Measurements from ENCODE around the gene SFXN1.

The SFXN1 gene

DNA sequence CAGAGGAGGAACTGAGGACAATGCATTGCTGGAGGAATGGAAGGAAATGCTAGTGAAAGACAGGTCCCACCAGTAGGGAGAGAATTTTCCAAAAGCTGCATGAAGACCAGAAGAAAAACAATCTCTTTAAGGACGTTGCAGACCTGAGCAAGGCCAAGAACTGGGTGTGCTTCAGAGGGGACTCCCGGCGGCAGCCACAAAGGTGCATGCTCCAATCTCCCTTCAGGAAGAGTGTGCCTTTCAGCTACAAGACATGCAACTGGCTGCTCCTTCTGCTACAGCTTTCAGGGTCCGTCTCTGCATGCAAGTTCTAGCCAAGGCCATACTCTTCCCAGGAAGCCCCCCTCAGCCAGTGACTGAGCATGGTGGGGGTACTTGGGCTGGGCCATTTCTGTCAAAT is 62.9 kb downstream of the SFXN1 start:
- no peak for DNase-seq (ENCODE audit: low read depth in 2 of 2)

GRCh38 chr5:175542232-175542965 is 64.0 kb downstream of the SFXN1 start:
- no peak for DNase-seq (ENCODE audit: low read depth in 2 of 2)

- DNase-seq (ENCODE audit: low read depth in 2 of 2), result no peak
Observed at GRCh38 chr5:175542966-175543235, 64.5 kb downstream of the SFXN1 start.

GRCh38 chr5:175544108-175544511 is 65.8 kb downstream of the SFXN1 start:
- no peak for DNase-seq (ENCODE audit: low read depth in 2 of 2)

- no peak for DNase-seq (ENCODE audit: low read depth in 2 of 2)
Observed at GRCh38 chr5:175544586-175544985, 66.2 kb downstream of the SFXN1 start.

DNA sequence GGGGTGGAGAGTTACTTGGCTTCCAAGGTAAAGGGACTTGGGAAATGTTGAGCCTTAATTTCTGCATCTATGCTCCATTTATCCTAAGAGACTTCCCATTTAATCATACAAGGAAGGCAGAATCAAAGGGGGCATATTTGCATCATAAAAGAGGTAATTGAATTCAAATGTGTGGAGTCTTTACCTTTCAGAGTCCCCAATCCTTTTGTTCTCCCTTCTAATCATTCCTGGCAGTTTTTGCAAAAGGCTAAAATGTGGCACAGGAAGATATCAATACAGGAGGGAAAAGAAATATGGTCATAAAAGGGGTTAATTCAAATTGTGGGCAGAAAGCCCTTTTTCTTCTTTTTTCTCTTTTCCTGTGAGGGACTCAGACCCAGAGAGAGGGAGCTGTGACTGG is 69.5 kb downstream of the SFXN1 start:
- no peak for DNase-seq (ENCODE audit: low read depth in 2 of 2)

GRCh38 chr5:175548626-175549311 is 70.4 kb downstream of the SFXN1 start:
- no peak for DNase-seq (ENCODE audit: low read depth in 2 of 2)

- no peak for DNase-seq (ENCODE audit: low read depth in 2 of 2)
Observed at GRCh38 chr5:175550055-175550805, 71.9 kb downstream of the SFXN1 start.

DNA sequence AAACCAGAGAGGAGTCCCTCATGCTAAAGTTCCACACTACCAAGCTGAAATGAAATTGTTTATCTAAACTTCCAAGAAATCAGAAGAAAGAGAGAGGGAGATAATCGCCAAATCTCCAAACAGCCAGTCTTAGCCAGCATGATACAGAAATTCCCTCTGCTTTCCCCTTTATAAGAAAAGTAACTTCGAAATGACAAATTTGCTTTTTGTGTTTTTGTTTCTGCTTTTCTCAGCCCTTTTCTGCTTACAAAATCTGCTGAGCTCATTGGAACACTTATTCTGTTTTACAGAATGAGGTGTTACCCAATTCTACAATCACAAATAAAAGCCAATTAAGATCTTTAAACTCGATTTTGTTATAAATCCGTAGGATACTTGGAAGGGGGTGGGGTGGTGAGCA is 72.9 kb downstream of the SFXN1 start:
- DNase-seq (ENCODE audit: low read depth in 2 of 2), result no peak

DNA sequence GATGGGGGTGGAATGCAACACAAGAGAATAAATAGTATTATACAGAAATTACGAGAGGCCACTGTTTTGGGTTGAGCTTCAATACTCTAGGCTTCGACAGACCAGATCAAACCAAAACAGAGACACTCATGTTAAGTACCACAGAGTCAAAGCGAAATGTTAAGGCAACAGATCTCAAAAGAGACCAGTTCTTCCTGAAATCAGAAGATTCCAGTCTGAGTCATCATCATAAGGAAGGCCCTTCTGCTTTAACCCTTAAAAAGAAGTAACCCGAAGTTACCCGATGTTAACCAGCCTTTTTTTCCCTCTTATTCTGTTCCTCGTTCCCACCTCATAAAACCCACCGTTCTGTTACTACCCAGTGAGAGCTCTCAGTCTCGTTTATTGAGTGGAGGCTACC is 75.9 kb downstream of the SFXN1 start:
- no peak for DNase-seq (ENCODE audit: low read depth in 2 of 2)

GRCh38 chr5:175555168-175555785 is 76.9 kb downstream of the SFXN1 start:
- no peak for DNase-seq (ENCODE audit: low read depth in 2 of 2)

DNA sequence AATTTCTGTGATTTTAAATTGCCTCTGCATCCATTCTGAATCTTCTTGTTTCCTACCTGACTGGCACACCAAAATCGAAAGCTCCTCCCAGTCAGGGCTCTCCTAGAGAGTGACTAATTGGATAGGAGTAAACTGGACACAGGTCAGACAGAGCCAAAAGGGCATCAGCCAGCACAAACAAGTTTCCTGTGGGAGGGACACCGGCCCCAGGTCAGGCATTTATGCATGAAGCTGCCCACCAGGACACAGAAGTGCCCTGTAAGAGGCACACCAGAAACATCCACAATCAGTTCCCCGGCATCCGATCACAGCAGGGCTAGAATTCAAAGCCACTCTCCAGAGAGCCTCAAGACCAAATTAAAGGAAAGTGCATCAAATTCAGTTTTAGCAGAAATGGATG is 78.4 kb downstream of the SFXN1 start:
- DNase-seq (ENCODE audit: low read depth in 2 of 2), result no peak

- DNase-seq (ENCODE audit: low read depth in 2 of 2), result no peak
Observed at GRCh38 chr5:175557778-175558177, 79.4 kb downstream of the SFXN1 start.

GRCh38 chr5:175558801-175559480 is 80.6 kb downstream of the SFXN1 start:
- no peak for DNase-seq (ENCODE audit: low read depth in 2 of 2)

DNA sequence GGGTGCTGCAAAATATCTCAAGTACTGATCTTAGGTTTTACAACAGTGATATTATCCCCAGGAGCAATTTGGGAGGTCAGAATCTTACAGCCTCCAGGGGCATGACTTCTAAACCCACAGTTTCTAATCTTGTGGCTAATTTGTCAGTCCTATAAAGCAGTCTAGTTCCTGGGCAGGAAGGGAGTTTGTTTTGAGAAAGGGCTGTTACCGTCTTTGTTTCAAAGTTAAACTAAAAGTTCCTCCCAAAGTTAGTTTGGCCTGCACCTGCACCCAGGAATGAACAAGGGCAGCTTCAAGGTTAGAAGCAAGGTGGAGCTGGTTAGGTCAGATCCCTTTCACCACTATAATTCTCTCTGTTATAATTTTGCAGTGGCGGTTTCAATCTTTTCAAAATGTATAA is 81.7 kb downstream of the SFXN1 start:
- DNase-seq (ENCODE audit: low read depth in 2 of 2), result no peak

- DNase-seq (ENCODE audit: low read depth in 2 of 2), result no peak
Observed at GRCh38 chr5:175561085-175561484, 82.7 kb downstream of the SFXN1 start.

GRCh38 chr5:175564716-175565115 is 86.4 kb downstream of the SFXN1 start:
- no peak for DNase-seq (ENCODE audit: low read depth in 2 of 2)

GRCh38 chr5:175566697-175567096 is 88.3 kb downstream of the SFXN1 start:
- no peak for DNase-seq (ENCODE audit: low read depth in 2 of 2)

- DNase-seq (ENCODE audit: low read depth in 2 of 2), result no peak
Observed at GRCh38 chr5:175567954-175568353, 89.6 kb downstream of the SFXN1 start.

GRCh38 chr5:175569701-175570100 is 91.3 kb downstream of the SFXN1 start:
- no peak for DNase-seq (ENCODE audit: low read depth in 2 of 2)

- no peak for DNase-seq (ENCODE audit: low read depth in 2 of 2)
Observed at GRCh38 chr5:175572886-175573285, 94.5 kb downstream of the SFXN1 start.
